Measurements from ENCODE around the gene IRS2. TPM values are rescaled to one million over a fixed set of nuclear protein-coding genes. Genes with fewer than 3 reads are reported as not detected.
A peak's percentile ranks its signal among the peaks of the same experiment; 100 is the strongest.

The IRS2 gene
- total and polyA plus RNA-seq, 4 donors, result 6.8 to 27.1 (median 15.4) TPM

GRCh38 chr13:109782823-109783431 lies 3.5 kb downstream of the IRS2 start:
- H3K36me3 ChIP-seq (ENCODE audit: control insufficient read depth in 4 of 4, insufficient read depth in 4 of 4, low read length in 4 of 4), result peaks cover 0 to 33% (median 14%) of the 10 kb centered on the region in 4 donors
- peak overlapping the region in 1 of 2 donors; percentile 10 for H3K27ac ChIP-seq (ENCODE audit: low read depth in 1 of 2, low read length in 1 of 2)
- TF ChIP-seq CTCF (IDR thresholded peaks at IDR 0.05; ENCODE audit: control extremely low read depth, extremely low read depth), result no peak
- no peak for DNase-seq
- peaks cover 2 to 32% (median 18%) of the 10 kb centered on the region in 5 donors for H3K4me1 ChIP-seq (ENCODE audit: control insufficient read depth in 5 of 5, insufficient read depth in 5 of 5, low read length in 5 of 5)
- 98 to 99% methylated on average over 72 of the region's 72 CpGs for WGBS, 2 donors
- ATAC-seq (ENCODE audit: insufficient read depth, low FRiP score), result no peak
- no peaks in the 10 kb centered on the region for H3K9me3 ChIP-seq (ENCODE audit: control insufficient read depth in 4 of 4, insufficient read depth in 3 of 4, low read length in 3 of 4)
- no peaks in the 10 kb centered on the region for H3K27me3 ChIP-seq (ENCODE audit: control insufficient read depth in 3 of 3, insufficient read depth in 3 of 3, low read length in 2 of 3)
- H3K4me3 ChIP-seq, result no peak overlapping the region
- H3K9ac ChIP-seq (ENCODE audit: insufficient read depth in 1 of 2, low read length in 2 of 2), result no peak overlapping the region

GRCh38 chr13:109782066-109782822 lies 4.1 kb downstream of the IRS2 start:
- no peak overlapping the region for H3K9ac ChIP-seq (ENCODE audit: insufficient read depth in 1 of 2, low read length in 2 of 2)
- WGBS, 2 donors, result 97% methylated on average over 76 to 77 of the region's 77 CpGs

GRCh38 chr13:109781384-109782065 lies 4.9 kb downstream of the IRS2 start:
- ATAC-seq (ENCODE audit: insufficient read depth, low FRiP score), result no peak
- no peak overlapping the region for H3K9ac ChIP-seq (ENCODE audit: insufficient read depth in 1 of 2, low read length in 2 of 2)
- H3K4me3 ChIP-seq, result peak overlapping the region; percentile 52
- H3K36me3 ChIP-seq (ENCODE audit: control insufficient read depth in 4 of 4, insufficient read depth in 4 of 4, low read length in 4 of 4), result peaks cover 0 to 33% (median 14%) of the 10 kb centered on the region in 4 donors
- TF ChIP-seq CTCF (IDR thresholded peaks at IDR 0.05; ENCODE audit: control extremely low read depth, extremely low read depth), result no peak
- no peaks in the 10 kb centered on the region for H3K27me3 ChIP-seq (ENCODE audit: control insufficient read depth in 3 of 3, insufficient read depth in 3 of 3, low read length in 2 of 3)
- 75 to 80% methylated on average over 28 of the region's 28 CpGs for WGBS, 2 donors
- H3K4me1 ChIP-seq (ENCODE audit: control insufficient read depth in 5 of 5, insufficient read depth in 5 of 5, low read length in 5 of 5), result peaks cover 2 to 40% (median 18%) of the 10 kb centered on the region in 5 donors
- no peaks in the 10 kb centered on the region for H3K9me3 ChIP-seq (ENCODE audit: control insufficient read depth in 4 of 4, insufficient read depth in 3 of 4, low read length in 3 of 4)
- H3K27ac ChIP-seq (ENCODE audit: low read depth in 1 of 2, low read length in 1 of 2), result peak overlapping the region in 1 of 2 donors; percentile 52
- DNase-seq, result no peak

More at GRCh38 chr13:109782066-109782822, 4.1 kb downstream of the IRS2 start:
- DNase-seq (no peak), ATAC-seq (ENCODE audit: insufficient read depth, low FRiP score) (no peak)
- H3K4me1 ChIP-seq (ENCODE audit: control insufficient read depth in 5 of 5, insufficient read depth in 5 of 5, low read length in 5 of 5), result peaks cover 2 to 37% (median 18%) of the 10 kb centered on the region in 5 donors
- TF ChIP-seq CTCF (IDR thresholded peaks at IDR 0.05; ENCODE audit: control extremely low read depth, extremely low read depth), result no peak
- H3K9me3 ChIP-seq (ENCODE audit: control insufficient read depth in 4 of 4, insufficient read depth in 3 of 4, low read length in 3 of 4), result no peaks in the 10 kb centered on the region
- peaks cover 0 to 33% (median 14%) of the 10 kb centered on the region in 4 donors for H3K36me3 ChIP-seq (ENCODE audit: control insufficient read depth in 4 of 4, insufficient read depth in 4 of 4, low read length in 4 of 4)
- H3K27me3 ChIP-seq (ENCODE audit: control insufficient read depth in 3 of 3, insufficient read depth in 3 of 3, low read length in 2 of 3), result no peaks in the 10 kb centered on the region
- H3K4me3 ChIP-seq, result peak overlapping the region; percentile 52
- no peak overlapping the region for H3K27ac ChIP-seq (ENCODE audit: low read depth in 1 of 2, low read length in 1 of 2)

Measured in lung (tissue), 12 donors.